ENCODE data around the gene TCP1. TPM values are rescaled to one million over a fixed set of nuclear protein-coding genes. Genes with fewer than 3 reads are reported as not detected.

The TCP1 gene
- total and polyA plus RNA-seq, 2 of the 13 experiments (the other 11 are each of a cell fraction or from before 2014, with no cell fraction given): 116 to 553 TPM

DNA sequence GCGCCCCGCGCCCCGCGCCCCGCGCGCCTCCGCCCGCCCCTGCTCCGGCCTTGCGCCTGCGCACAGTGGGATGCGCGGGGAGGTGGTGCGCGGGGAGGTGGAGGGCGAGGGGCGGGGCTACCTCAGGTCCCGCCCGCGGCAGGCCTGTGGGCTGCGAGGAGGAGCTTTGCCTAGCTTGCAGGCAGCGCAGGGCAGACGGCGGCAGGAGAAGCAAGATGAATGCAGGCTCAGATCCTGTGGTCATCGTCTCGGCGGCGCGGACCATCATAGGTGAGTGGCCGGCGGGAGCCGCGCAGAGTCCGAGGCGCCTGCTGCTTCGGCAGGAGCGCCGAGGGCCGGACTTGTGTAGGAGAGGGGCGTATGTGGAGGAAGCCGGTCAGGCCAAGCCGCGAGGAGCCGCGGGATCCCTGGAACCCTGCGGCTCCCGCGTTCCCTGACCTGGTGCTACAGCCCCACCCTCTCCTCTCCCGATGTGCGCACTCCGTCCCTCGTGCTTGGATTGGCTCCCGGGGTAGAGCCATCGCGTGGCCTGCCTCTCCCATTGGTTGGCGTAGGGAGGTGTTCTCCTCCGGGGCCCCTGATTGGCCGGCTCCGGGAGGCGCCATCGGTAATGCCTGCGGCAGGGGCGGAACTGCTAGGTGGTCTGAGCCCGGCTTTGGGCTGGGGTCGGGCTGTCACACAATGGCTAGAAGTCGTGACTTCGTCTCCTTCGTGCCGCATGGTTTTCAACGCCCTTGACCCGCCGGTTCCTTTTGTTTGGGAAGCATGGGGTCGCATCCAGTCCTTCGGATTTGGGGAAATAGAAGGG is 27.3 kb downstream of the TCP1 start, which contains the start of gene ACAT2 (continued):
- TF ChIP-seq, protein P1, sequence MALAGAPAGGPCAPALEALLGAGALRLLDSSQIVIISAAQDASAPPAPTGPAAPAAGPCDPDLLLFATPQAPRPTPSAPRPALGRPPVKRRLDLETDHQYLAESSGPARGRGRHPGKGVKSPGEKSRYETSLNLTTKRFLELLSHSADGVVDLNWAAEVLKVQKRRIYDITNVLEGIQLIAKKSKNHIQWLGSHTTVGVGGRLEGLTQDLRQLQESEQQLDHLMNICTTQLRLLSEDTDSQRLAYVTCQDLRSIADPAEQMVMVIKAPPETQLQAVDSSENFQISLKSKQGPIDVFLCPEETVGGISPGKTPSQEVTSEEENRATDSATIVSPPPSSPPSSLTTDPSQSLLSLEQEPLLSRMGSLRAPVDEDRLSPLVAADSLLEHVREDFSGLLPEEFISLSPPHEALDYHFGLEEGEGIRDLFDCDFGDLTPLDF (CRISPR knock-in tag; IDR thresholded peaks at IDR 0.05): peak; percentile 84
- TF ChIP-seq ZNF615 (CRISPR knock-in tag; IDR thresholded peaks at IDR 0.05; ENCODE audit: borderline replicate concordance) (no peak), GATAD2A (CRISPR knock-in tag; IDR thresholded peaks at IDR 0.05) (no peak)

DNA sequence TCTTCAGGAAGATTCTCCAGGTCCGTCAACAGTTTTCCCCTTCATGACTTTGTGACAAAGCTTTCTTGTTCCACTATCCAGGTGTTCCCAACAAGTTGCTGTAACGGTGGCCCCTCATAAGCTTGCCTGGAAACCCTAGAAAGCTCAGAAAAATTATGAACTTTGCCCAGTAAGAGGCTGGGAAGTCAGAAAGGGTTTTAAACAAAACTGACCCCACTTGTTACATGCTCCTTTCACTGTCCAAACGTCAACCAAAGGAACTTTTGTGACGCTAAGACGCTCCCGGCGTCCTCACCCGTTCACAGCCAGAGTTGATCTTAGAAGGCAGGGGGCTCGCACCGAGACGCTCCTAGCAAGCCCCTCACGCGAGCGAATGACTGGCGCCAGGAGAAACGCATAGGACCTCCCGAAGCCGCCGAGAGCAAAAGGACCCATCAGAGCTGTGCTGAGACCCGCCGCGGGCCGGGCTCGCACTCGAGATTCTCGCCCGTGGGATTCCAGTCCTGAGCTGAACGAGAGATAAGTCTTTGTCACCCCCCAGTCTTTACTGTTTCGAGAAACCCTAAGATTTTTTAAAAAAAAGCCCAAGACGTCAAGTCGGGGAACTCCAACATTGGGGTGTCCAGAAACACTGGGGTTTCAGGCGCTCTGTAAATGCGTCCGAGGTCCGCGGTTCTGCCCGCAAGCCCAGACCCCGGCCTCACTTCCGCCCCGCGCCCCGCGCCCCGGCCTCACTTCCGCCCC is 28.1 kb downstream of the TCP1 start:
- POLR2A ChIA-PET: interaction anchor here (0.9 to 10.2 kb wide), 12 partner anchors 11 to 79 kb away, joined by 3 to 175 read pairs (median 5); partner anchors contain the start of genes MRPL18, SOD2, TCP1 and WTAP
- ATAC-seq (no peak), FAIRE-seq (no peak), DNase-seq (ENCODE audit: low spot score) (peak; percentile 14)
- Histone ChIP-seq H3K4me2 (ENCODE audit: low read depth, low read length) (peak overlapping the region; percentile 96), H3K4me1 (ENCODE audit: insufficient read depth, low read length) (peaks cover 72% of the 10 kb centered on the region), H3K9ac (ENCODE audit: insufficient read depth, low read depth, low read length) (peak overlapping the region; percentile 96), H2AFZ (ENCODE audit: low read length) (no peak overlapping the region), H3K36me3 (replicated peaks in 1 of 2; ENCODE audit: control insufficient read depth in 1 of 2, insufficient read depth in 2 of 2, low read length in 2 of 2) (peaks cover 6 to 22% of the 10 kb centered on the region in 2 experiments; a peak in 4 of 5 replicates), H3K9me3 (ENCODE audit: low read length) (no peaks in the 10 kb centered on the region), H3K79me2 (ENCODE audit: insufficient read depth, low read length) (peaks cover 48% of the 10 kb centered on the region), H3K27me3 (ENCODE audit: control insufficient read depth in 1 of 2, insufficient read depth in 2 of 2, low read length in 2 of 2) (no peaks in the 10 kb centered on the region; a peak in 1 of 5 replicates), H3K4me3 (replicated peaks in 1 of 3; ENCODE audit: insufficient read depth in 1 of 3, low read depth in 2 of 3, low read length in 3 of 3) (peak overlapping the region; percentile 83 to 97 (median 88)), H4K20me1 (ENCODE audit: insufficient read depth, low read length) (no peaks in the 10 kb centered on the region), H3K27ac (ENCODE audit: extremely low read length, insufficient read depth, low read length) (peak overlapping the region; percentile 97)
- BruUV-seq (replicated peaks): TSS peak; percentile 78
- in situ Hi-C loops (cut with HindIII; ENCODE audit: extremely low pct_ligation_motif_present, low pct_unique_long_range_greater_than_20kb): loop anchor here (5.0 kb wide), 2 partner anchors 34 to 69 kb away; partner anchors contain the start of genes SOD2 and WTAP
- intact Hi-C loops (cut with micrococcal nuclease; ENCODE audit: unreplicated experiment): loop anchor here (1.0 to 10.0 kb wide), 2 partner anchors 68 to 1116 kb away; partner anchors contain the start of genes DYNLT1 and SOD2
- CTCF ChIA-PET (ENCODE audit: low intra/inter-chr PET ratio, low total read pairs): no interaction called here
- 3% methylated on average over 19 of the region's 45 CpGs for WGBS (ENCODE audit: low lambda C conversion rate)
- TF ChIP-seq TGIF2 (CRISPR knock-in tag; IDR thresholded peaks at IDR 0.05) (no peak), NONO (IDR thresholded peaks at IDR 0.05) (no peak), NONO (CRISPR knock-in tag; conservative IDR thresholded peaks at IDR 0.05) (no peak), JDP2 (CRISPR knock-in tag; IDR thresholded peaks at IDR 0.05; ENCODE audit: borderline replicate concordance) (no peak), ZEB1 (IDR thresholded peaks at IDR 0.05; ENCODE audit: insufficient replicate concordance, low read depth) (peak; percentile 8), ELF1 (CRISPR knock-in tag; IDR thresholded peaks at IDR 0.05) (0 out of 2 replicates have a peak, but pooled peaks have one; percentile 4), PAF1 (CRISPR knock-in tag; IDR thresholded peaks at IDR 0.05) (0 out of 2 replicates have a peak, but pooled peaks have one; percentile 15), ZFP36L1 (CRISPR knock-in tag; IDR thresholded peaks at IDR 0.05) (peak; percentile 63; the same call in 1 of the 2 replicates), HOXA9 (CRISPR knock-in tag; IDR thresholded peaks at IDR 0.05; ENCODE audit: borderline replicate concordance) (no peak), ZNF850 (CRISPR knock-in tag; conservative IDR thresholded peaks at IDR 0.05) (0 out of 2 replicates have a peak, but pooled peaks have one; percentile 49), PHF21A (CRISPR knock-in tag; IDR thresholded peaks at IDR 0.05) (0 out of 2 replicates have a peak, but pooled peaks have one; percentile 42)
- TF ChIP-seq, protein P2, sequence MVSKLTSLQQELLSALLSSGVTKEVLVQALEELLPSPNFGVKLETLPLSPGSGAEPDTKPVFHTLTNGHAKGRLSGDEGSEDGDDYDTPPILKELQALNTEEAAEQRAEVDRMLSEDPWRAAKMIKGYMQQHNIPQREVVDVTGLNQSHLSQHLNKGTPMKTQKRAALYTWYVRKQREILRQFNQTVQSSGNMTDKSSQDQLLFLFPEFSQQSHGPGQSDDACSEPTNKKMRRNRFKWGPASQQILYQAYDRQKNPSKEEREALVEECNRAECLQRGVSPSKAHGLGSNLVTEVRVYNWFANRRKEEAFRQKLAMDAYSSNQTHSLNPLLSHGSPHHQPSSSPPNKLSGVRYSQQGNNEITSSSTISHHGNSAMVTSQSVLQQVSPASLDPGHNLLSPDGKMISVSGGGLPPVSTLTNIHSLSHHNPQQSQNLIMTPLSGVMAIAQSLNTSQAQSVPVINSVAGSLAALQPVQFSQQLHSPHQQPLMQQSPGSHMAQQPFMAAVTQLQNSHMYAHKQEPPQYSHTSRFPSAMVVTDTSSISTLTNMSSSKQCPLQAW (CRISPR knock-in tag; IDR thresholded peaks at IDR 0.05): peak; percentile 54; the same call in 1 of the 2 replicates
- TF ChIP-seq, protein P3, sequence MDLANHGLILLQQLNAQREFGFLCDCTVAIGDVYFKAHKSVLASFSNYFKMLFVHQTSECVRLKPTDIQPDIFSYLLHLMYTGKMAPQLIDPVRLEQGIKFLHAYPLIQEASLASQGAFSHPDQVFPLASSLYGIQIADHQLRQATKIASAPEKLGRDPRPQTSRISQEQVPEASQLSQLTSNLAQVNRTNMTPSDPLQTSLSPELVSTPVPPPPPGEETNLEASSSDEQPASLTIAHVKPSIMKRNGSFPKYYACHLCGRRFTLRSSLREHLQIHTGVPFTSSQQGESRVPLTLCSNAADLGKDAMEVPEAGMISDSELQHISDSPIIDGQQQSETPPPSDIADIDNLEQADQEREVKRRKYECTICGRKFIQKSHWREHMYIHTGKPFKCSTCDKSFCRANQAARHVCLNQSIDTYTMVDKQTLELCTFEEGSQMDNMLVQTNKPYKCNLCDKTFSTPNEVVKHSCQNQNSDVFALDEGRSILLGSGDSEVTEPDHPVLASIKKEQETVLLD (CRISPR knock-in tag; IDR thresholded peaks at IDR 0.05; ENCODE audit: low read depth): 0 out of 2 replicates have a peak, but pooled peaks have one; percentile 32

Data from HepG2 (cell line).